Ecto neural progenitor cell (in vitro differentiated cells): Measurements from ENCODE around the gene SHISA7.

Source experiments
- DNase-seq: peaks from one replicate; pipeline ENCODE4 v3.0.0-alpha.2; 2018; ENCODE audit warnings: low spot score

SHISA7 gene

GRCh38 chr19:55482156-55482961 is 39.3 kb upstream of the SHISA7 start:
- peak; percentile 56 for DNase-seq

- DNase-seq: no peak
Measured at GRCh38 chr19:55481794-55482155, 38.7 kb upstream of the SHISA7 start.

GRCh38 chr19:55481148-55481793 is 38.2 kb upstream of the SHISA7 start:
- peak; percentile 49 for DNase-seq

GRCh38 chr19:55479451-55480230 is 36.5 kb upstream of the SHISA7 start:
- no peak for DNase-seq

- DNase-seq: no peak
Measured at GRCh38 chr19:55479045-55479444, 35.9 kb upstream of the SHISA7 start.

GRCh38 chr19:55478364-55478763 is 35.3 kb upstream of the SHISA7 start:
- no peak for DNase-seq

GRCh38 chr19:55477905-55478304 is 34.8 kb upstream of the SHISA7 start:
- no peak for DNase-seq

- DNase-seq: peak; percentile 98
Measured at GRCh38 chr19:55476100-55476775, 33.1 kb upstream of the SHISA7 start, which contains the start of gene ZNF628. ZNF628 (plus strand) TSS chr19:55476617; CDS start chr19:55479911, 3,294 bp downstream.

GRCh38 chr19:55474269-55475265 is 31.5 kb upstream of the SHISA7 start:
- DNase-seq: no peak

GRCh38 chr19:55473225-55474012 is 30.3 kb upstream of the SHISA7 start:
- DNase-seq: no peak

- no peak for DNase-seq
Measured at GRCh38 chr19:55472463-55472862, 29.4 kb upstream of the SHISA7 start.

GRCh38 chr19:55471266-55471665 is 28.2 kb upstream of the SHISA7 start:
- no peak for DNase-seq

GRCh38 chr19:55468054-55468393 is 24.9 kb upstream of the SHISA7 start:
- no peak for DNase-seq

- DNase-seq: peak; percentile 85
Measured at GRCh38 chr19:55467236-55468053, 24.3 kb upstream of the SHISA7 start.

- DNase-seq: no peak
Measured at GRCh38 chr19:55466241-55466614, 23.1 kb upstream of the SHISA7 start.

GRCh38 chr19:55465460-55466240 is 22.6 kb upstream of the SHISA7 start:
- DNase-seq: no peak

GRCh38 chr19:55464662-55465054 is 21.6 kb upstream of the SHISA7 start, which contains the start of gene C19orf85:
C19orf85 (minus strand) TSS chr19:55464751; CDS start chr19:55464554, 197 bp downstream.
- no peak for DNase-seq

GRCh38 chr19:55464039-55464661 is 21.1 kb upstream of the SHISA7 start:
- peak; percentile 48 for DNase-seq
